ENCODE data around the gene ANKS1B.
"Not testable (repeated sequence)": the region's sequence is repeated elsewhere in the genome, so short reads cannot be mapped to it uniquely, and the experiment has no call there.

The ANKS1B gene

GRCh38 chr12:98840325-98840724, 1144.4 kb downstream of the ANKS1B start:
- DNase-seq = no peak

GRCh38 chr12:98838231-98838647, 1146.5 kb downstream of the ANKS1B start:
- DNase-seq = no peak

GRCh38 chr12:98837134-98837752, 1147.5 kb downstream of the ANKS1B start:
- not testable (repeated sequence) for DNase-seq

- no peak for DNase-seq
Measured at GRCh38 chr12:98830657-98831056, 1154.1 kb downstream of the ANKS1B start.

GRCh38 chr12:98828802-98829600, 1155.7 kb downstream of the ANKS1B start:
- no peak for DNase-seq

GRCh38 chr12:98823012-98823411, 1161.7 kb downstream of the ANKS1B start:
- no peak for DNase-seq

GRCh38 chr12:98821866-98822265, 1162.9 kb downstream of the ANKS1B start:
- DNase-seq = no peak

GRCh38 chr12:98821232-98821631, 1163.5 kb downstream of the ANKS1B start:
- DNase-seq = no peak

- DNase-seq = no peak
Measured at GRCh38 chr12:98819821-98820404, 1164.8 kb downstream of the ANKS1B start.

GRCh38 chr12:98819071-98819470, 1165.7 kb downstream of the ANKS1B start:
- no peak for DNase-seq

GRCh38 chr12:98818239-98818638, 1166.5 kb downstream of the ANKS1B start:
- no peak for DNase-seq

- DNase-seq = no peak
Measured at GRCh38 chr12:98817742-98818141, 1167.0 kb downstream of the ANKS1B start.

GRCh38 chr12:98816720-98817119, 1168.0 kb downstream of the ANKS1B start:
- no peak for DNase-seq

GRCh38 chr12:98814254-98814653, 1170.5 kb downstream of the ANKS1B start:
- DNase-seq = no peak

- DNase-seq = no peak
Measured at GRCh38 chr12:98812225-98812624, 1172.5 kb downstream of the ANKS1B start.

GRCh38 chr12:98808243-98808875, 1176.4 kb downstream of the ANKS1B start:
- no peak for DNase-seq

- DNase-seq = no peak
Measured at GRCh38 chr12:98807187-98807586, 1177.5 kb downstream of the ANKS1B start.

GRCh38 chr12:98803468-98804209, 1181.1 kb downstream of the ANKS1B start:
- no peak for DNase-seq

GRCh38 chr12:98799822-98800221, 1184.9 kb downstream of the ANKS1B start:
- no peak for DNase-seq

- DNase-seq = no peak
Measured at GRCh38 chr12:98799146-98799810, 1185.5 kb downstream of the ANKS1B start.

- no peak for DNase-seq
Measured at GRCh38 chr12:98797200-98797599, 1187.5 kb downstream of the ANKS1B start.

- no peak for DNase-seq
Measured at GRCh38 chr12:98796745-98797144, 1188.0 kb downstream of the ANKS1B start.
